Mesendoderm (in vitro differentiated cells): ENCODE results near the gene SBK2.
A peak's percentile ranks its signal among the peaks of the same experiment; 100 is the strongest.

ENCODE experiments used
- DNase-seq: peaks from one replicate; pipeline ENCODE4 v3.0.0; 2013
- H2AK5ac ChIP-seq: 2 replicates; pipeline ENCODE4 v1.6.1; 2013; ENCODE audit warnings: low read length, inconsistent platforms
- H2BK120ac ChIP-seq: 2 replicates; pipeline ENCODE4 v1.6.1; 2013; ENCODE audit warnings: low read depth, mild to moderate bottlenecking, low read length, moderate library complexity, mixed read lengths
- H2BK15ac ChIP-seq: replicated peaks from 2 replicates; pipeline ENCODE4 v1.6.1; 2013; ENCODE audit warnings: low read depth, mild to moderate bottlenecking, moderate library complexity
- H2BK5ac ChIP-seq: 2 replicates; pipeline ENCODE4 v1.6.1; 2013; ENCODE audit warnings: low read length, inconsistent platforms
- H3K18ac ChIP-seq: 2 replicates; pipeline ENCODE4 v1.6.1; 2013; ENCODE audit warnings: mild to moderate bottlenecking, low read length, mixed read lengths
- H3K23ac ChIP-seq: one replicate; pipeline ENCODE4 v1.6.1; 2013; ENCODE audit warnings: low read length
- H3K27ac ChIP-seq: 2 replicates; pipeline ENCODE4 v1.5.1; 2013; ENCODE audit warnings: low read depth, mild to moderate bottlenecking, inconsistent platforms, low read length, moderate library complexity
- H3K27me3 ChIP-seq: 2 replicates; pipeline ENCODE4 v1.6.1; 2013; ENCODE audit warnings: low read length, control low read depth, mild to moderate bottlenecking, inconsistent platforms; ENCODE audit not compliant: insufficient read depth, poor library complexity
- H3K36me3 ChIP-seq: 2 replicates; pipeline ENCODE4 v1.6.1; 2013; ENCODE audit warnings: low read length, inconsistent platforms; ENCODE audit not compliant: control insufficient read depth, insufficient read depth
- H3K4ac ChIP-seq: one replicate; pipeline ENCODE4 v1.6.1; 2013; ENCODE audit warnings: low read depth, mild to moderate bottlenecking, low read length, moderate library complexity
- H3K4me1 ChIP-seq: 2 replicates; pipeline ENCODE4 v1.6.1; 2013; ENCODE audit warnings: low read depth, low read length, inconsistent platforms; ENCODE audit not compliant: control insufficient read depth
- H3K4me2 ChIP-seq: 2 replicates; pipeline ENCODE4 v1.6.1; 2013; ENCODE audit warnings: low read length
- H3K4me3 ChIP-seq: 2 replicates; pipeline ENCODE4 v1.5.1; 2013; ENCODE audit warnings: mild to moderate bottlenecking, low read length
- H3K56ac ChIP-seq: one replicate; pipeline ENCODE4 v1.6.1; 2013; ENCODE audit warnings: low read length
- H3K79me1 ChIP-seq: 2 replicates; pipeline ENCODE4 v1.6.1; 2013; ENCODE audit warnings: low read length, inconsistent platforms
- H3K79me2 ChIP-seq: 2 replicates; pipeline ENCODE4 v1.6.1; 2013; ENCODE audit warnings: mild to moderate bottlenecking, low read length; ENCODE audit not compliant: control insufficient read depth, insufficient read depth
- H3K9ac ChIP-seq: 2 replicates; pipeline ENCODE4 v1.6.1; 2013; ENCODE audit warnings: low read length, inconsistent platforms
- H4K5ac ChIP-seq: one replicate; pipeline ENCODE4 v1.6.1; 2013; ENCODE audit warnings: low read length
- H4K8ac ChIP-seq: one replicate; pipeline ENCODE4 v1.6.1; 2013; ENCODE audit warnings: low read depth, mild to moderate bottlenecking, control low read depth, low read length, moderate library complexity
- WGBS: extraction: QIAGEN DNeasy Blood & Tissue Kit; methylation state at CpG from one replicate; pipeline ENCODE4 v1.1.7; 2013; ENCODE audit warnings: low lambda C conversion rate, missing lambda C conversion rate; ENCODE audit not compliant: insufficient coverage; ENCODE audit errors: extremely low coverage; 5-methylcytosine and 5-hydroxymethylcytosine counted together

Gene SBK2

DNA sequence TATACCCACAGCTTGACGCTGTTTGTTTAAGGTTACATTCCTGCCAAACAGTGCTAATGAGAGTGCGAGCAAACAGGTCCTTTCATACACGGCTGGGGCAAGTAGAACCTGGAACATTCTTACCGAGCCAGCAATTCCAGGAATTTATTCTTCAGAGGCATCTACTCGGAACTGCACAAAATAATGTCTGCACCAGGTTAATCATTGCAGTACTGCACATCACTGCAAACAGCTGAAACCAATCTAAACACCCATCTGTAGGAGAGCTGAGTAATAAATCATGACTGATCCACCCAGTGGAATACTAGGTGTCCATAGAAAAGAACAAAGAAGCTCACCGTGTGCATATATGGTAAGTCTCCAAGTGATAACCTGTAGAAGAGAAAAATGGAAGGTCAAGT, 44.9 kb upstream of the SBK2 start:
- no peak overlapping the region for H3K27ac ChIP-seq
- H3K4me3 ChIP-seq: no peak overlapping the region
- H3K18ac ChIP-seq: no peak overlapping the region
- no peaks in the 10 kb centered on the region for H3K27me3 ChIP-seq
- no peak overlapping the region for H4K5ac ChIP-seq
- no peak overlapping the region for H4K8ac ChIP-seq
- H2BK15ac ChIP-seq: no peak overlapping the region
- no peak overlapping the region for H3K9ac ChIP-seq
- no peak overlapping the region for H3K4me2 ChIP-seq
- H3K56ac ChIP-seq: no peak overlapping the region
- no CpG with 5 or more reads among the region's 6 CpGs for WGBS
- DNase-seq: peak; percentile 23
- H2BK120ac ChIP-seq: no peak overlapping the region
- H3K4me1 ChIP-seq: no peaks in the 10 kb centered on the region
- H2AK5ac ChIP-seq: no peak overlapping the region
- peaks cover 6% of the 10 kb centered on the region for H3K36me3 ChIP-seq
- H3K4ac ChIP-seq: no peak overlapping the region
- peaks cover 8% of the 10 kb centered on the region for H3K79me2 ChIP-seq
- no peak overlapping the region for H3K23ac ChIP-seq
- peaks cover 4% of the 10 kb centered on the region for H3K79me1 ChIP-seq
- no peak overlapping the region for H2BK5ac ChIP-seq

DNA sequence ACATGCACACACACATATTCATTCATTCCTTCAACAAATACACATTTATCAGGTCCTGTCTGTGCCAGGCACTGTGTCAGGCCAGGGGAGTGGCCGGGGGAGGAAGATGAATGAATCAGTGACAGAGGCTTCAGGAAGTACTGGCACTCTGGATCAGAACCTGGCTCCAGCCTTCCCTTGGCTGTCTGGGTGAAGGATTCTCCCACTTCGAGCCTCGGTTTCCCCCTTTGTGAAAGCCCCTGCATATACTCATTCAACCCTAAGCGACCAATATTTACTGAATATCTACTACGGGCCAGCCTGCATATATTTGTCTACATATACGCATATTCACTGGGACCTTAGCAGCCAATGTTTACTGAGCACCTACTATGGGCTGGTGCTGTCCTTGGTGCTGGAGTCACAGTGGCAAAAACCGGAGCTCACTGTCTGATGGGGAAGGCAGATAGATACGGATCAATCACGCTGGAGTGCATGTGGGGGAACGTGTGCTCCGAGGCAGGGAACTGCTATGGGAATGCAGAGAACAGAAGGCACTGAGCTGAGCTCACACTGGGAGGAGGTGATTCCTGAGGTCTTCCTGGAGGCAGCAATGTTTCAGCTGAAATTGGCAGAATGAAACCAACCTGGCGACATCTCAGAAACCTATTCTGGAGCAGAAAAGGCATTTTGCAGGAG, 44.4 kb upstream of the SBK2 start:
- peak overlapping the region; percentile 53 for H3K9ac ChIP-seq
- no peak overlapping the region for H2BK15ac ChIP-seq
- no peak overlapping the region for H2BK120ac ChIP-seq
- peak overlapping the region; percentile 100 for H4K8ac ChIP-seq
- H3K36me3 ChIP-seq: peaks cover 7% of the 10 kb centered on the region
- H3K4ac ChIP-seq: no peak overlapping the region
- H3K4me2 ChIP-seq: peak overlapping the region; percentile 17
- WGBS: no CpG with 5 or more reads among the region's 12 CpGs
- no peaks in the 10 kb centered on the region for H3K4me1 ChIP-seq
- H2BK5ac ChIP-seq: no peak overlapping the region
- H3K4me3 ChIP-seq: no peak overlapping the region
- peak; percentile 56 for DNase-seq
- H3K27me3 ChIP-seq: no peaks in the 10 kb centered on the region
- peaks cover 4% of the 10 kb centered on the region for H3K79me1 ChIP-seq
- peaks cover 8% of the 10 kb centered on the region for H3K79me2 ChIP-seq
- H3K23ac ChIP-seq: no peak overlapping the region
- no peak overlapping the region for H3K27ac ChIP-seq
- H3K18ac ChIP-seq: no peak overlapping the region
- no peak overlapping the region for H2AK5ac ChIP-seq
- H4K5ac ChIP-seq: no peak overlapping the region
- H3K56ac ChIP-seq: peak overlapping the region; percentile 72

- Histone ChIP-seq H3K79me2 (peaks cover 8% of the 10 kb centered on the region), H3K27me3 (no peaks in the 10 kb centered on the region), H3K4ac (peak within 1 kb of the TSS; percentile 95)
Measured at GRCh38 chr19:55580628-55581144, 43.8 kb upstream of the SBK2 start, which contains the start of gene ZNF579. Gene ZNF579 (minus strand): TSS chr19:55580848. CDS start chr19:55579639, 1,209 bp downstream.

DNA sequence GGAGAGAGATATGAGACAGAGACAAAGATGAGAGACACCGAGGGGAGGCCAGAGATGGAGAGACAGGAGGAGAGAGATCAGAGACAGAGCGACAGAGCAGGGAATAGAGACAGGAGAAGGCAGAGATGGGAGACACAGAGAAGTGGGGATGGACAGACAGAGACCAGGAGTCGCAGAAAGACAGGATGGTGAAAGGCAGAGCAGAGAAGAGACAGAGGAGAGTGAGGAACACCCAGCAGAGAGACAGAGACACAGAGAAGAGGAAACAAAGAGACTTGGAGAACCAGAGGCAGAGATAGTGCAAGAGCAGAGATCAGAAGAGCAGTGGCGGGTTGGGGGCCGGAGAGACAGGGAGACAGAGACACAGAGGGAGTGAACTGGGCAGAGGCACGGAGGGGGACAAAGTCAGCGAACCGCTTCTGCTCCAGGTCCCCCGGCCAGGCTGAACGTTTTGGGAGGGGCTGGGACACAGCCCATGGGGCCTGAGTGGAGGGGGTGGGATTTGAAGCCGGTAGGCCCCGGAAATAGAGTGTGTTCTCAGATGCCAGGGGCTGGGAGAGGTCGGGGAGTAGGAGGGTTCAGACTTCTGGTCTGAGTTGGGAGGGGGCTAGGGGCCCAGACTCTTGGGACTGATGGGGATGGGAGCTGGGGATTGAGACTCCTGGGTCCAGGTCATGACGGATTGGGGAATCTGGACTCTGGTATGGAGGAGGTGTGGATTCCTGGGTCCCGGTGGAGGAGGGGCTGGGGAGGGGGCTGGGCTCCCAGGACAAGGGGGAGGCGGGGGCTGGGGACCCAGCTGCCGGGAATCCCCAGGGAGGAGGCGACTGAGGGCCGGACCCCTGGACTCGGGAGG, 43.1 kb upstream of the SBK2 start:
- Histone ChIP-seq H3K56ac (peak overlapping the region; percentile 90), H2BK5ac (peak overlapping the region; percentile 63), H3K79me1 (peaks cover 4% of the 10 kb centered on the region), H3K27ac (peak overlapping the region; percentile 10), H3K27me3 (no peaks in the 10 kb centered on the region), H4K5ac (no peak overlapping the region), H3K9ac (peak overlapping the region; percentile 82), H2AK5ac (no peak overlapping the region), H2BK15ac (no peak overlapping the region), H4K8ac (peak overlapping the region; percentile 41), H3K4me2 (peak overlapping the region; percentile 72), H3K4me3 (peak overlapping the region; percentile 85), H3K4ac (peak overlapping the region; percentile 95), H3K79me2 (peaks cover 8% of the 10 kb centered on the region), H3K4me1 (no peaks in the 10 kb centered on the region), H3K23ac (no peak overlapping the region), H2BK120ac (peak overlapping the region; percentile 39), H3K18ac (peak overlapping the region; percentile 99), H3K36me3 (peaks cover 7% of the 10 kb centered on the region)
- no CpG with 5 or more reads among the region's 20 CpGs for WGBS
- peak; percentile 63 for DNase-seq

More at GRCh38 chr19:55580628-55581144, 43.8 kb upstream of the SBK2 start, which contains the start of gene ZNF579:
- H3K23ac ChIP-seq: no peak within 1 kb of the TSS
- no peaks in the 10 kb centered on the region for H3K4me1 ChIP-seq
- peak within 1 kb of the TSS; percentile 100 for H4K8ac ChIP-seq
- WGBS: no CpG with 5 or more reads among the region's 24 CpGs
- peak within 1 kb of the TSS; percentile 39 for H2BK120ac ChIP-seq
- H4K5ac ChIP-seq: no peak within 1 kb of the TSS
- peaks cover 7% of the 10 kb centered on the region for H3K36me3 ChIP-seq
- peak within 1 kb of the TSS; percentile 82 for H3K9ac ChIP-seq
- peak within 1 kb of the TSS; percentile 90 for H3K56ac ChIP-seq
- peak within 1 kb of the TSS; percentile 99 for H3K18ac ChIP-seq
- H3K4me3 ChIP-seq: peak within 1 kb of the TSS; percentile 85
- peaks cover 4% of the 10 kb centered on the region for H3K79me1 ChIP-seq
- peak within 1 kb of the TSS; percentile 10 for H3K27ac ChIP-seq
- H3K4me2 ChIP-seq: peak within 1 kb of the TSS; percentile 72
- H2BK15ac ChIP-seq: no peak within 1 kb of the TSS
- no peak within 1 kb of the TSS for H2AK5ac ChIP-seq
- peak within 1 kb of the TSS; percentile 63 for H2BK5ac ChIP-seq
- peak; percentile 92 for DNase-seq

- Histone ChIP-seq H3K23ac (no peak overlapping the region), H2AK5ac (no peak overlapping the region), H3K79me1 (peaks cover 4% of the 10 kb centered on the region), H2BK5ac (no peak overlapping the region), H4K5ac (no peak overlapping the region), H2BK120ac (no peak overlapping the region), H3K18ac (no peak overlapping the region), H3K27me3 (no peaks in the 10 kb centered on the region), H4K8ac (no peak overlapping the region), H2BK15ac (no peak overlapping the region), H3K4me3 (no peak overlapping the region), H3K36me3 (peaks cover 7% of the 10 kb centered on the region), H3K56ac (peak overlapping the region; percentile 90), H3K4me1 (no peaks in the 10 kb centered on the region), H3K79me2 (peaks cover 8% of the 10 kb centered on the region), H3K4me2 (peak overlapping the region; percentile 72), H3K4ac (no peak overlapping the region), H3K27ac (no peak overlapping the region), H3K9ac (peak overlapping the region; percentile 82)
- DNase-seq: no peak
- no CpG with 5 or more reads among the region's 90 CpGs for WGBS
Measured at GRCh38 chr19:55578761-55579747, 42.1 kb upstream of the SBK2 start.
